ENCODE data around the gene CMAS.
"Not testable (repeated sequence)": the region's sequence is repeated elsewhere in the genome, so short reads cannot be mapped to it uniquely, and the experiment has no call there.

The CMAS gene

DNA sequence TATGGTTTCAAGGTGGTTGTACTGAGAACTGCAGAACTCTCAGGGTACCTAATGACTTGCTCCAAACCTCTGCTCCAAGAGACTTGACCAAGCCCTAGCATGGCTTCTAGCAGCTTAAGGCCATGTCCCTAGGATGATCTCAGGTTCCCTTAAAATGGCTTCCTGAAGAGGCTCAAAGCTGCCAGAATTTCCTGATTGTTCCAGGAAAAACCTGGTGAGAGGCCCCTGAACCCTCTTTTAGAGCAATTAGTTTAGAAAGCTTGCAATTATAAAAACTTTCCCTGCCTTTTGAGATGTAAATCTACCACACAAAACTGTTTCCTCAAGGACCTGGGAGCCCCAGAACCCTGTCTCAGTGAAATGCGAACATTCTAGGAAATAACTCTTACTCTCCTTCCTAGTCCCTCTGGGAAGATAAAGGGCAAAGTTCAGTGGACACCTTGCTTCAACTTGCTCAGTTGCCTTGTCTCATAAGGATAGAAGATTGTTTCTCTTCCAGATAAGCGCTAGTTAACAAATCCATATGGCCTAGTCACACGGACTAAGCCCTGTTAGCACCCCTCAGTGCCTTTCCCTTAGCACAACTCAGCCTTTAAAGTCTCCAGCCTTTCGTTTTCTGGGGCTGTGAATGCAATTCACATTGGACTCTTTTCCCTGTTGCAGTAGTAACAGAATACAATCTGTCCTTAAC, 2.5 kb downstream of the CMAS start:
- FAIRE-seq = no peak

DNA sequence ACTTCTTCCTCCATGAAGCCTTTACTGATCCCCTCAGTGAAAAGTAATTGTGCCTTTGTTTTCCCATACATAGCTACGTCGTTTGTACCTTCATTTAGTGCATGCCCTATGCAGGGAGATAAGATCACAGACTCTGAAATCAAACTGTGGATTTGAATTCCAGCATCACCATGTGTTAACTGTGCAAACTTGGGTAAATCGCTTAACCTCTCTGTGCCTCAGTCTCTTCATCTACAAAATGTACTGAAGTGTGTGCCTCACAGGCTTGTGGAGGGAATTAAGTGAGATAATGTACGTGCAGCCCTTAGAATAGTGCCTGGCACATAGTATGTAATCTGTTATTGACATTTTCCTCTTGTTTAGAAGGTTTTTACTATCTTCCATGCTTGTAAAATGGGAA, 4.1 kb downstream of the CMAS start:
- no peak for FAIRE-seq

DNA sequence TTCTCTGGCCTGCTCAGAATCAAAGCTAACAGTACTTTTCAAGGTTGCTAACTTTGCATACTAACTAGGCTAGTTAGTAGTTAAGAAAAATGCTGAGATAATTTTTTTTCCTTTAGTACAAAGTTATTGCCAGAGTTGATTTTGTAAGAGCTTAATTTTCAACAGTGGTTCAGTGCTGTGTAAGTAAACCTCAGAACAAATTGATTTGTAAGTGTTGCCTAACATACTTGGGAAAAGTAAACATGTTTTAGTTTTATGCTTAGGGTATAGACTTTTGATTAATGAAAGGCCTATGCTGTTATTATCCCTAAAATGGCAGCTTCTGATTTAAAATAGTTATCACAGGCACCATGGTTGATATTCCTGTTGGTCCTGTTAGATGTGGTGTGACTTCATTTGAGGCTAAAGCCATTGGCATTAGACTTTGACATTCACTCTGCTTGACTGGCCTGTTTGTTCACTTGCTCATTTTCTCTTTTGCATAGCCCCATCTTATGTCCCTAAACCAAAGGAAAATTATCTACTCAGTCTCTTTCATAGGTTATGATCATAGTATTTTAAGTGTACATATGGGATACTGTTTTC, 5.2 kb downstream of the CMAS start:
- no peak for FAIRE-seq

DNA sequence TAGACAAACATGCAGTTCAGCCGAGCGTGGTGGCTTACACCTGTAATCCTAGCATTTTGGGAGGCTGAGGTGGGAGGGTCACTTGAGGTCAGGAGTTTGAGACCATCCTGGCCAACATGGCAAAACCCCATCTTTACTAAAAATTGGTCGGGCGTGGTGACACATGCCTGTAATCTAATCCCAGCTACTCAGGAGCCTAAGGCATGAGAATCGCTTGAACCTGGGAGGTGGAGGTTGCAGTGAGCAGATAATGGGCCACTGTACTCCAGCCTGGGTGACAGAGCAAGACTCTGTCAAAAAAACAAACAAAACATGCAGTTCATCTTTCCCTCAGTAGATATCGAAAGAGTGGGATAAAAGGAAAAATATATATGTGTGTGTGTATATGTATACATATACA, 7.0 kb downstream of the CMAS start:
- not testable (repeated sequence) for FAIRE-seq

DNA sequence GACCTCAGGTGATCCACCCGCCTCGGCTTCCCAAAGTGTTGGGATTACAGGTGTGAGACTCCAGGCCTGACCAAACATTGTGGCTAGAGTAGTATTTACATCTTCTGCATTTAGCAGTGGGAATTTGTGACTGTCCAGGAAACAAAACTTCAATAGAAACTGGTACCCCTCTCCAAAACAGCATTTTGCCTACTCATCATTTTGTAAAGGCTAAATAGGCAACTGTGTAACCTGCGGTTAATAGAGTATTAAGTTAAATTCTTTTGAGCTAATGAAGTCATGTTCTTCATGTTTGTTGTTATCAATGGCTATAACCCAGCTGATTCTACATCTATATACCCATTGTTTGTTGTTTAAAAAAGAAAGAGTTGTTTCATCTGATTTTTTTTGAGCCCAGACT, 8.1 kb downstream of the CMAS start:
- FAIRE-seq = no peak

DNA sequence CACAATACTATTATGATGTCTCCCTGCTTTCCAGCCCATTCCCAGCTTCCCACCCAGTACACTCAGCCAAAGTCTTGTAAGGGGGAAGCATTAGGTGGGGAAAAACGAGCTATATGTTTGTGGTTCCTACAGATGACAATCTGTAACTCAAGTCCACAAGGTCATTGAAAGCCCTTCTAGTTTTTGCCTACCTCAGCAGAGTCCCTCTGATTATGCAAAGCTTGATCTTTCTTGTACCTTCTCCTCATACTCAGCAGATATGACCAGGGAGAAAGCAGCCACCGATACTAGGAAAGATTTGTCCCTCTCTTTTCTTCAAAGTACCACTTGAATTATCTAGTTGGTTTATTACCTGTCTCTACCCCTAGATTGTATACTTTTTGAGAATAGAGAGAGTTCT, 10.6 kb downstream of the CMAS start:
- no peak for FAIRE-seq

DNA sequence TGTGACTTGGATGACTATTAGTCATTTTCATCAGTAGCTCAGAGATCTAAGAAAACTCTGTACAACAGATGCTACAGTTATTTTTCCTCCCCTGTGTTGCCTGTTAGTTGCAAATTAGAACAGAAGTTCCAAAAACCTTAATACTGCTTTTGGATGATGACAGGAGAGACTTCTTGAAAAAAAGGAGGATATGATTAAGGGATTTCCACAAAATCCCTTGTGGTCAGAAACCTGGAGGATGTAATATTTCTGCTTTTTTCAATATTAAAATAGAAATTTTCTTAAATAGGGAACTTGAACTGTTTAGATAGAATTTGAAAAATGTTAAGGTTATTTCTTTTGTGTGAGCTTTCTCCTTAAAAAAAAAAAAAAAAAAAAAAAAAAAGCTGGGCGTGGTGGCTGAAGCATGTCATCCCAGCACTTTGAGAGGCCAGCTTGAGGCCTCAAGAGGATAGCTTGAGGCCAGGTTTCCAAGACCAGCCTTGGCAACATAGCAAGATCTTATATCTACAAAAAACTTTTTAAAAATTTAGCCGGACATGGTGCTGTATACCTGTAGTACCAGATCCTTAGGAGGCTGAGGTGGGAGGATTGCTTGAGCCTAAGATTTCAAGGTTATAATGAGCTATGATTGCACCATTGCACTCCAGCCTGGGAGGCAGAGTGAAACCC, 14.1 kb downstream of the CMAS start:
- FAIRE-seq = no peak

DNA sequence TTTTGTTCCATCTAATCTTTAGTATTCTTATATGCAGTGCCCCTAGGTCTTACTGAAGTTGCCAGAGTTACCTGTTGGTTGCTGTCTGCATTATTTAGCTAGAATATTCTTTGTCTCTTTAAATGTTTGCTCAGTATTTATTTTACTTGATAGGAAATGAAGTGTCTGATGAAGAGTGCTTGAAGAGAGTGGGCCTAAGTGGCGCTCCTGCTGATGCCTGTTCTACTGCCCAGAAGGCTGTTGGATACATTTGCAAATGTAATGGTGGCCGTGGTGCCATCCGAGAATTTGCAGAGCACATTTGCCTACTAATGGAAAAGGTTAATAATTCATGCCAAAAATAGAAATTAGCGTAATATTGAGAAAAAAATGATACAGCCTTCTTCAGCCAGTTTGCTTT, 18.9 kb downstream of the CMAS start:
- FAIRE-seq = no peak

DNA sequence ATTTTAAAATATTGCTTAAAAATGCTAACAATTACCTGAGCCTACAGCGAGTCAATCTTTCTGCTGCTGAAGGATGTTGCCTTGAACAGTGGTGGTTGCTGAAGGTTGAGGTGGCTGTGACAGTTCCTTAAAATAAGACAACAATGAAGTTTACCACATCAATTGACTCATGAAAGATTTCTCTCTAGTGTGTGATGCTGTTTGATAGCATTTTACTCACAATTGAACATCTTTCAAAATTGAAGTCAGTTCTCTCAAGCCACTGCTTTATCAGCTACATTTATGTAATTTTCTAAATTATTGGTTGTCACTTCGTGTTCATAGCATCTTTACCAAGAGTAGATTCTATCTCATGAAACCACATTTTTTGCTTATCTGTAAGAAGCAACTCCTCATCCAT, 20.3 kb downstream of the CMAS start:
- no peak for FAIRE-seq

DNA sequence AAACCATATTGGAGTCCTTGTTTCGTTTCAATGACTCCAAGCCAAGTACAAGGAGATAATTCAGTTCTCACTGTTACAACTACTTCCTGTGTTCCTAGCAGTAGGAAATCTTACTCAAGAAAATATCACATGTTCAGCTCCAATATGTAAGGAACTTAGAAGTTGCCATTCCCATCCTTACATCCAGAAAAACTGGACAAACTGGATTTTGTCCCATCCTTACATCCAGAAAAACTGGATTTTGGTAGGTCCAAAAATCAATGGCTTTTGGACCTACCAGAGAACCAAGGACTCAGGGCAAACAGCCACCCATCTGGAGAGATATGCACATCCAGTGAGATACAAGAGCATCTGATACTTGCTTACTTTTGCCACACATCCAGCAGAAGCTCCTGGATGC, 23.8 kb downstream of the CMAS start:
- FAIRE-seq = no peak

DNA sequence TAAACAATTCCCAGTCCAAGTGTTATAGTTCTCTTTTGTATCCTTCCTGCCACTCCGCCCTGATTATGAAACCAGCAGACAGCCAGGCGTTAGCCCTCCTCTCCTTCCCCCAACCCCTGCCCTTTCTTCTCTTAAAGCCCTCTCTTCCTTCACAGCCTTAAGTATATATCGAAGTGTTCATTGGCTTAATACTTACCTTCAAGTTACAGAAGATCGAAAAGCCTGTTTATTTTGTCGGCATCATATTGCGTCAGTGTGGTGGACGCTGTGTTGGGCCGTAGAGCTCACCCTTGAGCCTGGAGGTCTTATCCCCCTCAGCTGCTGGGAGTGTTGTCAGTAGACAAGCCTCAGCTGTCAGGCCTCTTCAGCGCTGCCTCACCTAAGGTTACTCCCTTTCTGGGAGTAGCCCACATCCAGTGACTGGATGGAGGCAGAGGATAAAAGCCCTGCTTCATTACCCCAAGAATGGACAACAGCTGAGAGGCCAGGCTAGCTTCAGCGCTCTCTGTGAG, 36.2 kb downstream of the CMAS start:
- no peak for FAIRE-seq

DNA sequence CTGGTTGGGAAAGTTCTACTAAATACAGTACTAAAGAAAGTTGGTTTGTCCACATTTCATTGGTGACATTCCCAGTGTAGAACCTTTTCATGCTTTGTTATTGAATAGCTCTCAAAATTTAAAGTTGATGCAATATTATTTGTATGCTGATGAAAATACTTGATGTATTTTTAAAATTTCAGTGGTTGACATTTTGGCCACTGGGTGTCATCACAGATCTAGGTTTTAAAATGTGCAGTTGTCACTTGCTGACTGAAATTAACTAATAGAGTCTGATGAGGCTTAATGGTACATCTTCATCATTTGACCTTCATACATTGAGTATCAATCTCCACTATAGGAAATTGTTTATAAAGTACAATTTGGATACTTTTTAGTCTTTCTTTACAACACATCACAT, 37.1 kb downstream of the CMAS start:
- FAIRE-seq = peak; percentile 88

DNA sequence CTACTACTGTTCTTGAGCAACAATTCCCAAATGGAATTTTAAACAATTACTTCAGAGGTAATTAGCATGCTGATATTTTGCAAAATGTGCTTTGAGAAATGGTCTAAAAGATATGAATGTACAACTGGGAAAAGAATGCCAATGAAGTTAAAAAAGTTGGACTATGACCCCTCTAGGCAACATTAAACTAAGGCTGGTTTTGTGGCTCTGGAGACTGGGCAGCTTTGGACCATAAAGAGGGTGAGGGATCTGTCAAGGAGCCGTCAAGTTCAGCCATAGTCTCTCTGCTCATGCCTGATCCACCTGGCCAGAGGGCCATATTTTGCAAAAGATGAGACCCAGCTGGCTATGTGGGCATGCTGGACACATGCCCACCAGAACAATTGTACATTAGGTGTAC, 38.8 kb downstream of the CMAS start:
- FAIRE-seq = no peak

DNA sequence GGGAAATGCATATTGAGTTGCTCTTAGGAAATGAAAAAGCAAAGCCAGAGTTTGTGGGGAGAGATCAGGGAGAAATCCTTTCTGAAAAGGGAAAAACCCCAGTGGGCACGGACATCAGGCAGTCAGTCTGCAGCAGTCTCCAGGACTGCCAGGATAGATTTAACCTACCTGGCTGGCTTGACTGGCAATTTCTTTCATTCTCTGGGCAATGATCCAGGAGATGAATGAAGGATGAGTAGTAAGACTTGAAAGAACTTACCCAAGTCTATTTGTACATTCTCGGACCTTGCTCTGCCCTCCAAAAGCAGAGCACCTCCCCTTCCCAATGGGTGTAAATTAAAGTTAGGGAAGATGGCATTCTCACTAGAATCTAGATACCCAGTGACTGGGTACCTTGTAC, 42.9 kb downstream of the CMAS start:
- no peak for FAIRE-seq

DNA sequence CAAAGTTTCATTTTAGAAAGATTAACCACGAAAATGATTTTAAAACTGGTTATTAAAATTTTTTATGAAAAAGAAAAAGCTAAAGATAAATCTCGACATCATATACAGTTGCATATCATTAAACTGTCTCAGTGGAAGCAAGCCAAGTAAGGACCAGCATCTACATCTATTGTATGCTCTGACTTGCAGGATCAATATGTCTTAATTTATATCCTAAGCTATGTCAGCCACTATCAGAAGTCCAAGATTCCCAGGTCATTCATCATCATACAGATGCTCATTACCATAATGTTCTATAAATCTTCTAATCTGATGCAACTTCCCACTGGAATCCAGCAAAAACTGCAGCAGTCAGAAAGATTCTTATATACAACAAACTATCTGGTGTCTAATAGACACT, 43.5 kb downstream of the CMAS start:
- FAIRE-seq = no peak

DNA sequence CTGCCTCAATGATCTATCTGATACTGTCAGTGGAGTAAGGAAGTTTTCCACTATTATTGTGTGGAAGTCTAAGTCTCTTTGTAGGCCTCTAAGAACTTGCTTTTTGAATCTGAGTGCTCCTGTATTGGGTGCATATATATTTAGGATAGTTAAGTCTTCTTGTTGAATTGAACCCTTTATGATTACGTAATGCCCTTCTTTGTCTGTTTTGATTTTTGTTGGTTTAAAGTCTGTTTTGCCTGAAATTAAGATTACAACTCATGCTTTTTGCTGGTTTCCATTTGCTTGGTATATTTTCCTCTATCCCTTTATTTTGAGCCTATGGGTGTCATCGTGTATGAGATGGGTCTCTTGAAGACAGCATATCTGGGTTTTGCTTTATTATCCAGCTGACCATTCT, 53.0 kb downstream of the CMAS start:
- FAIRE-seq = not testable (repeated sequence)

DNA sequence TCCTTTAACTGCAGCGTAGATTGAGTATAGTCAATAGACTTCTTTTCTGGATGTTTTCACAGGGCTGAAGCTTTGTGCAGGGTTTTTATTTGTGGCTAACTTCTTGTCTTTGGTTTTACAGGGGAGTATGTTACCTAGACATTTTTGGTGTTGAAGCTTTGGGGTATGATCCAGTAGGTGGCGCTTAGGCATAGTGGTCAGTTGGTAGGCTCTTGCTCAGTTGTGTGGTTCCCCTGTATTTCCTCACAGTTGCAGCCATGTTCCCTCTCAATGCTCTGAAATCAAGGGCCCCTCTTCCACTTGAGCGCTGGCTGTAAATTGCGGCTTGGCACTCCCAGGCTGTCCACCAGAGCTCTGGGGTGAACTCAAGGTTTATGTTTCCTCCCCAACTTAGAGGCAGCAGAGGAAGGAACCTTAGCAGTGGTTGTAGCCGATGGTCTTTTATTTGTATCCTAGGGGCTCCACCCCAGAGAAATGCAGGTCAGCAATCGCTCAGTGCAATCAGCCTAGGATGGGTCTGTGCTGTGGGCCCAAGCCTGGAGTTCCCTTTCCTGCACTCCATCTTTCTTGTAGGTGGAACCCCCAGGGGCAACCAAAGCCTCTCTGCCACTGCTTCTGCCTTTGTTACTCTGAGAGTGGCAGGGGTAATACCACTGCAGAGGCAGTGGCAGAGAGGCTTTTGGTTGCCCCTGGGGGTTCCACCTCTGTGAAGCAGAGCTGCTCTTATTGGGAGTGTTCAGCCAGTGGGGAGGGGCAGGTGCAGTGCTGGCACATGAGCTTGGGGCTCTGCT, 55.1 kb downstream of the CMAS start:
- FAIRE-seq = no peak

DNA sequence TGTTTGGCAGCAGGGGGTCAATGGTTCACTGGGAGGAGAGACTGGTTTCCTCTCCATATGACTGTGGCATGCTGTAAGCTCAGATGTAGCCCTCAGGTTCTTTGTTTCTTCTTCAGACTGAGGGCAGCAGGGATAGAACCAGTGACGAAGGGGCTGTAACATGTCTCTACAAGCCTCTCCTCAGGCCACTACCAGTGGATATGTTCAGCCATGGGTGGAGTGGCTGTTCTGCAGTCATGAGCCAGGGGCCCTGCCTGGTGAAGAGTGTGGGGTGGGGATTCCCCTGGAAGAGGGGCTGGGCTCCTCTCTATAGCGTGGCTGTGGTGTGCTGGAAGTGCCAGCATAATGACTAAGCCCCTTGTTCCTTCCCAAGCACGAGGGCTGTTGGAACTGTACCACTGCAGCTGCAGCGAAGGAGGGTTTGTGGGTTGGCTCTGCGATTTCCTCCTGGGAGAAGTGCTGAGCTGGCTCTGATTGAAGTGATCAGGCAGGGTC, 55.8 kb downstream of the CMAS start:
- no peak for FAIRE-seq

DNA sequence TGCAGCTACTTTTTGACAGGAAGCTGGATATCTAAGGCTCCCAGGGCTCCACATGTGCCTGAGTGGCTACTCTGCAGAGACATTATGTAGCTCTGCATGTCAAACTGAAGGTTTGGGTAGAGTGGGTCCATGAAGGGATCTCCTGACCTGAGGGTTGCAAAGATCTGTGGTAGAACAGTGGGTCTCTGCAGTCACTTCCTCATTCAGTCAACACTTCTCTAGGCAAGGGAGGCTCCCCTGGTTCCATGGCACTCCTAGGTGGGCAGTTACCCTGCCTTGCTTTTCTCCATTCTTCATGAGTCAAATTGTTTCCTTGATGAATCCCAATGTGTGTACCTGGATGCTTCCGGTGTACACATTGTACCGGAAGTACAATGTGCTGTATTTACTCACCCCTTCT, 57.4 kb downstream of the CMAS start:
- FAIRE-seq = no peak

DNA sequence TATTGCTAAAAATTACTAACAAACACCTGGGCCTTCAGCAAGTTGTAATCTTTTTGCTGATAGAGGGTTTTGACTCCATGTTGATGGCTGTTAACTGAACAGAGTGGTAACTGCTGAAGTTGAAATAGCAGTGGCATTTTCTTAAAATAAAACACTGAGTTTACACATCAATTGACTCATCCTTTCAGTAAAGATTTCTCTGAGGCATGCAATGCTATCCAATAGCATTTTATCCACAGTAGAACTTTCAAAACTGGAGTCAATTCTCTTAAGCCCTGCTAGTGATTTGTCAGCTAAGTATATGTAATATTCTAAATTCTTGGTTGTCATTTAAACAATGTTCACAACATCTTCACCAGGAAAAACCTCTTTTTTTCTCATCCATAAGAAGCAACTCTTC, 59.5 kb downstream of the CMAS start:
- no peak for FAIRE-seq

DNA sequence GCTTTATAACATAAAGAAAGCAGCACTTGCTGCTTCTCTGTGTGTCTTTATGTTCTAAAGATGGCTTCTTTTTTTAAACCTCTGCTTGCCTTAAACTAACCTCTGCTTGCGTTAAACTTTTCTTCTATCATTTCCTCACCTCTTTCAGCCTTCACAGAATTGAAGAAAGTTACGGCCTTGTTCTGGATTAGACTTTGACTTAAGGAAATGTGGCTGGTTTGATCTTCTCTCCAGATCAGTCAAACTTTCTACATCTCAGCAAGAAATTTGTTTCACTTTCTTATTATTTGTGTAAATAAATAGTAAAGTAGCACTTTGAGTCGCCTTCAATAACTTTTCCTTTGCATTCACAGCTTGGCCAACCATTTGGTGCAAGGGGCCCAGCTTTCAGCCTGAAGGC, 64.2 kb downstream of the CMAS start:
- FAIRE-seq = no peak
